HPDE6-E6E7 (cell line): Measurements from ENCODE around the gene RER1.

Experiments used
- DNase-seq: peaks from one replicate; pipeline ENCODE4 v3.0.0; 2011; ENCODE audit warnings: missing footprints; ENCODE audit errors: extremely low spot score

The RER1 gene

GRCh38 chr1:2375923-2376260, 15.7 kb upstream of the RER1 start:
- no peak for DNase-seq

GRCh38 chr1:2376261-2376741, 15.3 kb upstream of the RER1 start:
- no peak for DNase-seq

GRCh38 chr1:2376931-2377672, 14.5 kb upstream of the RER1 start:
- no peak for DNase-seq

- no peak for DNase-seq
Observed at GRCh38 chr1:2377751-2378440, 13.7 kb upstream of the RER1 start.

GRCh38 chr1:2378441-2378851, 13.2 kb upstream of the RER1 start:
- DNase-seq: no peak

GRCh38 chr1:2378956-2379732, 12.5 kb upstream of the RER1 start:
- DNase-seq: no peak

GRCh38 chr1:2379733-2380404, 11.8 kb upstream of the RER1 start:
- no peak for DNase-seq

GRCh38 chr1:2380816-2381591, 10.6 kb upstream of the RER1 start:
- DNase-seq: no peak

- DNase-seq: peak; percentile 94
Observed at GRCh38 chr1:2381741-2382620, 9.7 kb upstream of the RER1 start.

- peak; percentile 49 for DNase-seq
Observed at GRCh38 chr1:2382621-2383361, 8.8 kb upstream of the RER1 start.

GRCh38 chr1:2383576-2383975, 8.1 kb upstream of the RER1 start:
- no peak for DNase-seq

GRCh38 chr1:2384130-2384860, 7.3 kb upstream of the RER1 start:
- DNase-seq: no peak

GRCh38 chr1:2384941-2385481, 6.6 kb upstream of the RER1 start:
- DNase-seq: no peak

- no peak for DNase-seq
Observed at GRCh38 chr1:2385606-2386280, 5.9 kb upstream of the RER1 start.

GRCh38 chr1:2386636-2387611, 4.7 kb upstream of the RER1 start:
- no peak for DNase-seq

GRCh38 chr1:2388004-2388913, 3.4 kb upstream of the RER1 start:
- no peak for DNase-seq
